Activated B cell treated with CpG ODN at 0.5 μM for 24 hours (primary cell): ENCODE data around the gene HGD. TPM values are rescaled to one million over a fixed set of nuclear protein-coding genes. Genes with fewer than 3 reads are reported as not detected.

Experiments used
- ATAC-seq: fragments of 200-7000 bp; cut with Tn5 transposase; one replicate; pipeline ENCODE4 v1.10.0; 2021; ENCODE audit warnings: low read depth, mild to moderate bottlenecking, moderate library complexity
- CTCF ChIA-PET: fragments of 350-600 bp; sonication (Branson Sonifier 250); formaldehyde crosslinking; loops from one replicate; lab custom pipeline; 2021; ENCODE audit warnings: antibody characterized with exemption; lab: Charles Lee
- POLR2A ChIA-PET: fragments of 350-600 bp; sonication (Branson Sonifier 250); formaldehyde crosslinking; loops from one replicate; lab custom pipeline; 2021; ENCODE audit warnings: antibody characterized with exemption; lab: Charles Lee
- DNase-seq: peaks from one replicate; pipeline ENCODE4 v3.0.0; 2022
- H3K27ac Mint-ChIP-seq: one replicate; pipeline ENCODE4 v1.8.0; 2020; ENCODE audit warnings: mixed read lengths
- H3K27me3 Mint-ChIP-seq: one replicate; pipeline ENCODE4 v1.8.0; 2021; ENCODE audit warnings: mixed read lengths
- H3K36me3 Mint-ChIP-seq: one replicate; pipeline ENCODE4 v1.8.0; 2021; ENCODE audit warnings: low read depth, mixed read lengths
- H3K4me1 Mint-ChIP-seq: one replicate; pipeline ENCODE4 v1.8.0; 2021; ENCODE audit warnings: mixed read lengths
- H3K4me3 Mint-ChIP-seq: one replicate; pipeline ENCODE4 v1.8.0; 2020; ENCODE audit warnings: mild to moderate bottlenecking, mixed read lengths
- H3K9me3 Mint-ChIP-seq: one replicate; pipeline ENCODE4 v1.8.0; 2020; ENCODE audit warnings: mixed read lengths
- CTCF ChIP-seq: fragments of 200-600 bp; IDR thresholded peaks from one replicate; pipeline ENCODE4 v1.8.0; 2022; ENCODE audit warnings: antibody characterized with exemption, mild to moderate bottlenecking
- intact Hi-C: fragments of 100-400 bp; cut with micrococcal nuclease; formaldehyde crosslinking; loops from one replicate; pipeline ENCODE4 v1.15.1; 2024
- total RNA-seq: library from RNA; stranded (reverse); gene quantifications from 2 replicates; pipeline ENCODE4 v1.2.3, GENCODE V29; 2022

HGD gene
- total RNA-seq, 1 donor from 2014 or later: 1.0 TPM

GRCh38 chr3:120599211-120599610 lies 82.8 kb downstream of the HGD start:
- no peak for ATAC-seq
- POLR2A ChIA-PET: no interaction called here
- CTCF ChIA-PET: no interaction called here

DNA sequence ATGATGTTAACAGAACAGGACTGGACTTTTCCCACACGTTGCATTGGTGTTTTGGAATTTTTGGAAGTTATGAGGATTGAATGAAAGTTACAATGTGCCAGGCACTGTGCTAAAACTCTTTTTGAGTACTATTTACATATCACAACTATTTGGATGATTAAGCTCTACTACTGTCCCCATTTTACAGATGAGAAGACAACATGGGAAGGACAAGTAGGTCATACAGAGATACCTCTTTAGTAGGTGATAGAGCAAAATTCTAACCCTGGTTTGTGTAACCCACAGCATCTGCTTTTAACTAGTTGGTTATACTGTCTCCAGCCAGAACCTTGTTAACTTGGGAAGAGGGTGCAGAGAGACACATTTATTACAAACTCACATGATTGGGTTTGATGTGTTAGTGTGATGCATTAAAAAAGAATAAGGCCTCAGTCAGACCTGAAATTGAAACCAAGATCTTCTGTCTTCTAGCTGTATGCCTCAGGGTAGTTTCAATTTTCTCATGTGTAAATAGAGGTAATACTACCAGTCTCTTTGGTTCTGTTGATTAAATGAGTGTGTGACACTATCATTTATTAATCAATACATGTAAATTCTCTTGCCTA lies 84.5 kb downstream of the HGD start:
- no peak for TF ChIP-seq CTCF
- peaks cover 2% of the 10 kb centered on the region for H3K27me3 Mint-ChIP-seq
- ATAC-seq (no peak), DNase-seq (no peak)
- H3K4me3 Mint-ChIP-seq: peak overlapping the region; percentile 71
- H3K9me3 Mint-ChIP-seq: no peaks in the 10 kb centered on the region
- ChIA-PET POLR2A (interaction anchor here (1.0 to 3.0 kb wide), 3 partner anchors 91 to 503 kb away, joined by 3 to 17 read pairs (median 3); partner anchors contain the start of gene GSK3B), CTCF (no interaction called here)
- intact Hi-C loops: loop anchor here (2.0 to 5.0 kb wide), 4 partner anchors 90 to 1355 kb away; partner anchors contain the start of genes B4GALT4 and GSK3B
- peaks cover 11% of the 10 kb centered on the region for H3K4me1 Mint-ChIP-seq
- peak overlapping the region; percentile 42 for H3K27ac Mint-ChIP-seq
- peaks cover 28% of the 10 kb centered on the region for H3K36me3 Mint-ChIP-seq

More at GRCh38 chr3:120599211-120599610, 82.8 kb downstream of the HGD start:
- no peak overlapping the region for H3K27ac Mint-ChIP-seq
- peaks cover 11% of the 10 kb centered on the region for H3K4me1 Mint-ChIP-seq
- no peak overlapping the region for H3K4me3 Mint-ChIP-seq
- peaks cover 34% of the 10 kb centered on the region for H3K36me3 Mint-ChIP-seq
- TF ChIP-seq CTCF: no peak
- H3K9me3 Mint-ChIP-seq: no peaks in the 10 kb centered on the region
- H3K27me3 Mint-ChIP-seq: peaks cover 2% of the 10 kb centered on the region
- intact Hi-C loops: loop anchor here (5.0 kb wide), 3 partner anchors 88 to 1357 kb away; partner anchors contain the start of gene B4GALT4
- no peak for DNase-seq

DNA sequence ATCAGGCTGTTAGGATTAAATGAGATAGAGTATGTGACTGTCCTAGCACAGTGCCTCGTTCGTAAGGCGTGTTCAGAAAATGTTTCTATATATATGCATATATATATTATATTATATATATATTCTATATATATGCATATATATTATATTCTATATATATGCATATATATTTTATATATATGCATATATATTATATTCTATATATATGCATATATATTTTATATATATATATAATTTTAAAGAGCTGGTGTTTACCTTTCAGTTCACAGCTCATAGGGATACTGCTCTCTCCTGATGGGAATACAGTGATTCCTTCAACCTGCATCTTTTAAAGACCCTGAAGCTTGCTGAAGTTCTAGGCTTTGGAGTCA lies 85.2 kb downstream of the HGD start:
- H3K27ac Mint-ChIP-seq: peak overlapping the region; percentile 94
- DNase-seq: no peak
- intact Hi-C loops: loop anchor here (1.0 to 5.0 kb wide), 7 partner anchors 39 to 1355 kb away; partner anchors contain the start of genes B4GALT4, GSK3B, GTF2E1 and LRRC58
- peak overlapping the region; percentile 96 for H3K4me3 Mint-ChIP-seq
- peaks cover 11% of the 10 kb centered on the region for H3K4me1 Mint-ChIP-seq
- TF ChIP-seq CTCF: no peak
- no peak for ATAC-seq
- peaks cover 22% of the 10 kb centered on the region for H3K36me3 Mint-ChIP-seq
- ChIA-PET POLR2A (interaction anchor here (1.0 to 3.0 kb wide), 6 partner anchors 91 to 1787 kb away, joined by 3 to 21 read pairs (median 6); partner anchors contain the start of genes FAM162A, GSK3B, GTF2E1 and LRRC58), CTCF (interaction anchor here (1.6 to 1.8 kb wide), 2 partner anchors 29 to 38 kb away, joined by 5 to 9 read pairs; no protein-coding TSS in a partner anchor)
- peaks cover 2% of the 10 kb centered on the region for H3K27me3 Mint-ChIP-seq
- no peaks in the 10 kb centered on the region for H3K9me3 Mint-ChIP-seq

GRCh38 chr3:120596116-120596852 lies 85.8 kb downstream of the HGD start, which contains the start of gene NDUFB4:
Gene NDUFB4, plus strand, starts transcription at chr3:120596336. Its CDS starts 24 bp downstream, at chr3:120596360.
- intact Hi-C loops: loop anchor here (1.0 to 5.0 kb wide), 7 partner anchors 38 to 1354 kb away; partner anchors contain the start of genes B4GALT4, GSK3B, GTF2E1 and LRRC58
- peak; percentile 82 for DNase-seq
- Mint-ChIP-seq H3K36me3 (peaks cover 17% of the 10 kb centered on the region), H3K4me3 (peak within 1 kb of the TSS; percentile 96), H3K27me3 (peaks cover 2% of the 10 kb centered on the region), H3K27ac (peak within 1 kb of the TSS; percentile 94), H3K9me3 (no peaks in the 10 kb centered on the region), H3K4me1 (peaks cover 11% of the 10 kb centered on the region)
- no peak for TF ChIP-seq CTCF
- peak; percentile 96 for ATAC-seq
- POLR2A ChIA-PET: interaction anchor here (0.6 to 3.0 kb wide), 12 partner anchors 10 to 1788 kb away, joined by 3 to 21 read pairs (median 4); partner anchors contain the start of genes FAM162A, GSK3B, GTF2E1 and LRRC58
- CTCF ChIA-PET: interaction anchor here (1.0 to 1.8 kb wide), 3 partner anchors 29 to 37 kb away, joined by 3 to 9 read pairs (median 5); no protein-coding TSS in a partner anchor
